HepG2 (cell line): ENCODE data around the gene PCSK6. TPM values are rescaled to one million over a fixed set of nuclear protein-coding genes. Genes with fewer than 3 reads are reported as not detected.
A peak's percentile ranks its signal among the peaks of the same experiment; 100 is the strongest.

Experiments
- ATM ChIP-seq: fragments of 450-650 bp; IDR thresholded peaks from 2 replicates; pipeline ENCODE4 v1.7.1; 2017; ENCODE audit warnings: mild to moderate bottlenecking, borderline replicate concordance
- CAMTA2 ChIP-seq: sonication (generic); formaldehyde crosslinking; IDR thresholded peaks from 2 replicates; pipeline ENCODE4 v1.4.0; 2020; ENCODE audit warnings: mild to moderate bottlenecking, missing genetic modification reagents, borderline replicate concordance
- HOXA3 ChIP-seq: sonication (generic); formaldehyde crosslinking; IDR thresholded peaks from 2 replicates; pipeline ENCODE4 v1.5.0; 2020; ENCODE audit warnings: missing genetic modification reagents
- KDM1A ChIP-seq: IDR thresholded peaks from 2 replicates; pipeline ENCODE4 v1.6.1; 2016; ENCODE audit warnings: missing compliant biosample characterization
- MEF2D ChIP-seq: sonication (generic); formaldehyde crosslinking; IDR thresholded peaks from 2 replicates; pipeline ENCODE4 v1.5.1; 2020; ENCODE audit warnings: mild to moderate bottlenecking, missing genetic modification reagents
- POLR2AphosphoS5 ChIP-seq: IDR thresholded peaks from 2 replicates; pipeline ENCODE4 v1.6.1; 2012; ENCODE audit warnings: low read depth, low read length
- SMYD3 ChIP-seq: sonication (generic); formaldehyde crosslinking; IDR thresholded peaks from 2 replicates; pipeline ENCODE4 v1.8.1; 2023; ENCODE audit warnings: mild to moderate bottlenecking, missing genetic modification reagents
- TP53 ChIP-seq: sonication (generic); formaldehyde crosslinking; conservative IDR thresholded peaks from 2 replicates; pipeline ENCODE4 v1.4.0; 2020; ENCODE audit warnings: missing genetic modification reagents
- ZFP41 ChIP-seq: sonication (generic); formaldehyde crosslinking; IDR thresholded peaks from 2 replicates; pipeline ENCODE4 v1.4.0; 2020; ENCODE audit warnings: mild to moderate bottlenecking, missing genetic modification reagents, borderline replicate concordance
- ZNF367 ChIP-seq: sonication (generic); formaldehyde crosslinking; IDR thresholded peaks from 2 replicates; pipeline ENCODE4 v1.4.0; 2020; ENCODE audit warnings: missing genetic modification reagents, borderline replicate concordance
- ZNF484 ChIP-seq: sonication (generic); formaldehyde crosslinking; IDR thresholded peaks from 2 replicates; pipeline ENCODE4 v1.5.1; 2020; ENCODE audit warnings: mild to moderate bottlenecking, low read depth, missing genetic modification reagents, borderline replicate concordance
- ZNF552 ChIP-seq: sonication (generic); formaldehyde crosslinking; IDR thresholded peaks from 2 replicates; pipeline ENCODE4 v1.9.0; 2022; ENCODE audit warnings: missing genetic modification reagents, mild to moderate bottlenecking, borderline replicate concordance
- ZNF589 ChIP-seq: sonication (generic); formaldehyde crosslinking; conservative IDR thresholded peaks from 2 replicates; pipeline ENCODE4 v1.8.0; 2022; ENCODE audit warnings: mild to moderate bottlenecking, moderate library complexity, missing genetic modification reagents
- ZSCAN20 ChIP-seq: sonication (generic); formaldehyde crosslinking; IDR thresholded peaks from 2 replicates; pipeline ENCODE4 v1.4.0; 2020; ENCODE audit warnings: missing genetic modification reagents, mild to moderate bottlenecking, borderline replicate concordance
- polyA plus RNA-seq, 8 experiments: library from polyadenylated mRNA; depleted of rRNA in 3 of 8; stranded (reverse) in 7 of 8; unstranded in 1 of 8; fragments of >200 nt; fragmentation: Illumina TruSeq in 4 of 8; extraction: Trizol in 4 of 8; gene quantifications; 2 replicates each; pipeline versions ENCODE4 v1.2.1 to v1.2.3, GENCODE V29; 2011 to 2016; ENCODE audit warnings: low read depth in 4 of 8, missing spikeins in 1 of 8, mixed read lengths in 1 of 8; ENCODE audit not compliant: insufficient read depth in 1 of 8
- total RNA-seq, 5 experiments: library from RNA; depleted of rRNA; stranded (reverse); fragments of >200 nt; fragmentation: Illumina TruSeq; extraction: Trizol; gene quantifications; 2 replicates each; pipeline ENCODE4 v1.2.3, GENCODE V29; 2016; ENCODE audit warnings: low read depth in 1 of 5
- TF ChIP-seq, protein P1 (sequence below): sonication (generic); formaldehyde crosslinking; conservative IDR thresholded peaks from 2 replicates; pipeline ENCODE4 v1.4.0; 2020; ENCODE audit warnings: missing genetic modification reagents
- TF ChIP-seq, protein P2 (sequence below): IDR thresholded peaks from 2 replicates; pipeline ENCODE4 v1.6.1; 2018; ENCODE audit warnings: missing genetic modification reagents
- TF ChIP-seq, protein P3 (sequence below): sonication (generic); formaldehyde crosslinking; IDR thresholded peaks from 2 replicates; pipeline ENCODE4 v1.4.0; 2020; ENCODE audit warnings: missing genetic modification reagents, borderline replicate concordance
- TF ChIP-seq, protein P4 (sequence below): sonication (generic); formaldehyde crosslinking; IDR thresholded peaks from 2 replicates; pipeline ENCODE4 v1.4.0; 2020; ENCODE audit warnings: missing genetic modification reagents
- TF ChIP-seq, protein P5 (sequence below): sonication (generic); formaldehyde crosslinking; IDR thresholded peaks from 2 replicates; pipeline ENCODE4 v1.5.0; 2020; ENCODE audit warnings: mild to moderate bottlenecking, missing genetic modification reagents, borderline replicate concordance

The PCSK6 gene
- total and polyA plus RNA-seq, 2 of the 13 experiments (the other 11 are each of a cell fraction or from before 2014, with no cell fraction given): 56.5 to 155 TPM

DNA sequence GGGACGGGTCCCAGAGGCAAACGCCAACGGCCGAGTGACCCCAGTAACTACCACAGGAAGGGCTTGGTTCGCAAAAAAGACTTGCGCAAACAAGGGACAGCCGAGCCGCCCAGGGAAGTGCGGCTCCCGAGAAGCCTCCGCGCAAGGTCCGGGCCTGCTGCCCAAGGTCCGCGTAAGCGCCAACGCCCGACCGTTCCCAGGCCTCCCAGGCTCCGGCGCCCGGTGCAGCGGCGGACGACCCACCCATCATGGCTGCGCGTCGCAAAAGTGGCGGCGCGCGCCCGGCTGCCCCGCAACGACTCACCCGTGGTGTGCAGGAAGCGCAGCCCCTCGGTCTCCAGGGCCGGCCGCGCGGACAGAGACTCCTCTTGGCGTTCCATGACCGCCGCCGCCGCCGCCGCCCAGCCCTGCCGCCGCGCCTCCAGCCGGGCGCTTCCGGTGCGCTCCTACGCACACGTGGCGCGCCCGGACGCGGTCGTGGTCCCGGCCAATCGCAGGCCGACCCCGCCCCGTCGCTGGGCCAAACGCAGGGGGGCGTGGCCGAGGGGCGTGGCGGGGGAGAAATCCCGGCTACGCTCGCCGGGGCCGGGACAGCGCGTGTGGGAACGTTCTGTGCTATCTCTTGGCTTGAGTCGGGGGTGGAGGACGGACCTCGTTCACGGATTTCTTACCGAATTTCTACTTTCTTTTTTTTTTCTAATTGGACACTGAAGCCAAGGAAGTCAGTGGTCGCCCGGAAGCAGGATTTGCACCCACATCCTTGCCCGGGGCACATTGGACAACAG is 212.3 kb downstream of the PCSK6 start, which contains the start of gene SELENOS (continued):
- TF ChIP-seq, protein P1, sequence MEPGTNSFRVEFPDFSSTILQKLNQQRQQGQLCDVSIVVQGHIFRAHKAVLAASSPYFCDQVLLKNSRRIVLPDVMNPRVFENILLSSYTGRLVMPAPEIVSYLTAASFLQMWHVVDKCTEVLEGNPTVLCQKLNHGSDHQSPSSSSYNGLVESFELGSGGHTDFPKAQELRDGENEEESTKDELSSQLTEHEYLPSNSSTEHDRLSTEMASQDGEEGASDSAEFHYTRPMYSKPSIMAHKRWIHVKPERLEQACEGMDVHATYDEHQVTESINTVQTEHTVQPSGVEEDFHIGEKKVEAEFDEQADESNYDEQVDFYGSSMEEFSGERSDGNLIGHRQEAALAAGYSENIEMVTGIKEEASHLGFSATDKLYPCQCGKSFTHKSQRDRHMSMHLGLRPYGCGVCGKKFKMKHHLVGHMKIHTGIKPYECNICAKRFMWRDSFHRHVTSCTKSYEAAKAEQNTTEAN (CRISPR knock-in tag): 0 out of 2 replicates have a peak, but pooled peaks have one; percentile 28
- TF ChIP-seq ZNF552 (CRISPR knock-in tag) (no peak), ZNF367 (CRISPR knock-in tag) (peak; percentile 16; the same call in 1 of the 2 replicates), MEF2D (CRISPR knock-in tag) (no peak), ZSCAN20 (CRISPR knock-in tag) (peak; percentile 89), ZNF484 (no peak), HOXA3 (CRISPR knock-in tag) (peak; percentile 93), ZNF589 (no peak), KDM1A (CRISPR knock-in tag) (no peak), TP53 (CRISPR knock-in tag) (no peak), ZFP41 (CRISPR knock-in tag) (no peak), CAMTA2 (CRISPR knock-in tag) (no peak), POLR2AphosphoS5 (no peak), ATM (no peak), SMYD3 (no peak)
- TF ChIP-seq, protein P2, sequence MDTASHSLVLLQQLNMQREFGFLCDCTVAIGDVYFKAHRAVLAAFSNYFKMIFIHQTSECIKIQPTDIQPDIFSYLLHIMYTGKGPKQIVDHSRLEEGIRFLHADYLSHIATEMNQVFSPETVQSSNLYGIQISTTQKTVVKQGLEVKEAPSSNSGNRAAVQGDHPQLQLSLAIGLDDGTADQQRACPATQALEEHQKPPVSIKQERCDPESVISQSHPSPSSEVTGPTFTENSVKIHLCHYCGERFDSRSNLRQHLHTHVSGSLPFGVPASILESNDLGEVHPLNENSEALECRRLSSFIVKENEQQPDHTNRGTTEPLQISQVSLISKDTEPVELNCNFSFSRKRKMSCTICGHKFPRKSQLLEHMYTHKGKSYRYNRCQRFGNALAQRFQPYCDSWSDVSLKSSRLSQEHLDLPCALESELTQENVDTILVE (CRISPR knock-in tag): no peak; the same call in 1 of the 2 replicates
- TF ChIP-seq, protein P3, sequence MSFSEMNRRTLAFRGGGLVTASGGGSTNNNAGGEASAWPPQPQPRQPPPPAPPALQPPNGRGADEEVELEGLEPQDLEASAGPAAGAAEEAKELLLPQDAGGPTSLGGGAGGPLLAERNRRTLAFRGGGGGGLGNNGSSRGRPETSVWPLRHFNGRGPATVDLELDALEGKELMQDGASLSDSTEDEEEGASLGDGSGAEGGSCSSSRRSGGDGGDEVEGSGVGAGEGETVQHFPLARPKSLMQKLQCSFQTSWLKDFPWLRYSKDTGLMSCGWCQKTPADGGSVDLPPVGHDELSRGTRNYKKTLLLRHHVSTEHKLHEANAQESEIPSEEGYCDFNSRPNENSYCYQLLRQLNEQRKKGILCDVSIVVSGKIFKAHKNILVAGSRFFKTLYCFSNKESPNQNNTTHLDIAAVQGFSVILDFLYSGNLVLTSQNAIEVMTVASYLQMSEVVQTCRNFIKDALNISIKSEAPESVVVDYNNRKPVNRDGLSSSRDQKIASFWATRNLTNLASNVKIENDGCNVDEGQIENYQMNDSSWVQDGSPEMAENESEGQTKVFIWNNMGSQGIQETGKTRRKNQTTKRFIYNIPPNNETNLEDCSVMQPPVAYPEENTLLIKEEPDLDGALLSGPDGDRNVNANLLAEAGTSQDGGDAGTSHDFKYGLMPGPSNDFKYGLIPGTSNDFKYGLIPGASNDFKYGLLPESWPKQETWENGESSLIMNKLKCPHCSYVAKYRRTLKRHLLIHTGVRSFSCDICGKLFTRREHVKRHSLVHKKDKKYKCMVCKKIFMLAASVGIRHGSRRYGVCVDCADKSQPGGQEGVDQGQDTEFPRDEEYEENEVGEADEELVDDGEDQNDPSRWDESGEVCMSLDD (CRISPR knock-in tag): 0 out of 2 replicates have a peak, but pooled peaks have one; percentile 50
- TF ChIP-seq, protein P4, sequence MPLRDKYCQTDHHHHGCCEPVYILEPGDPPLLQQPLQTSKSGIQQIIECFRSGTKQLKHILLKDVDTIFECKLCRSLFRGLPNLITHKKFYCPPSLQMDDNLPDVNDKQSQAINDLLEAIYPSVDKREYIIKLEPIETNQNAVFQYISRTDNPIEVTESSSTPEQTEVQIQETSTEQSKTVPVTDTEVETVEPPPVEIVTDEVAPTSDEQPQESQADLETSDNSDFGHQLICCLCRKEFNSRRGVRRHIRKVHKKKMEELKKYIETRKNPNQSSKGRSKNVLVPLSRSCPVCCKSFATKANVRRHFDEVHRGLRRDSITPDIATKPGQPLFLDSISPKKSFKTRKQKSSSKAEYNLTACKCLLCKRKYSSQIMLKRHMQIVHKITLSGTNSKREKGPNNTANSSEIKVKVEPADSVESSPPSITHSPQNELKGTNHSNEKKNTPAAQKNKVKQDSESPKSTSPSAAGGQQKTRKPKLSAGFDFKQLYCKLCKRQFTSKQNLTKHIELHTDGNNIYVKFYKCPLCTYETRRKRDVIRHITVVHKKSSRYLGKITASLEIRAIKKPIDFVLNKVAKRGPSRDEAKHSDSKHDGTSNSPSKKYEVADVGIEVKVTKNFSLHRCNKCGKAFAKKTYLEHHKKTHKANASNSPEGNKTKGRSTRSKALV (CRISPR knock-in tag): 0 out of 2 replicates have a peak, but pooled peaks have one; percentile 70
- TF ChIP-seq, protein P5, sequence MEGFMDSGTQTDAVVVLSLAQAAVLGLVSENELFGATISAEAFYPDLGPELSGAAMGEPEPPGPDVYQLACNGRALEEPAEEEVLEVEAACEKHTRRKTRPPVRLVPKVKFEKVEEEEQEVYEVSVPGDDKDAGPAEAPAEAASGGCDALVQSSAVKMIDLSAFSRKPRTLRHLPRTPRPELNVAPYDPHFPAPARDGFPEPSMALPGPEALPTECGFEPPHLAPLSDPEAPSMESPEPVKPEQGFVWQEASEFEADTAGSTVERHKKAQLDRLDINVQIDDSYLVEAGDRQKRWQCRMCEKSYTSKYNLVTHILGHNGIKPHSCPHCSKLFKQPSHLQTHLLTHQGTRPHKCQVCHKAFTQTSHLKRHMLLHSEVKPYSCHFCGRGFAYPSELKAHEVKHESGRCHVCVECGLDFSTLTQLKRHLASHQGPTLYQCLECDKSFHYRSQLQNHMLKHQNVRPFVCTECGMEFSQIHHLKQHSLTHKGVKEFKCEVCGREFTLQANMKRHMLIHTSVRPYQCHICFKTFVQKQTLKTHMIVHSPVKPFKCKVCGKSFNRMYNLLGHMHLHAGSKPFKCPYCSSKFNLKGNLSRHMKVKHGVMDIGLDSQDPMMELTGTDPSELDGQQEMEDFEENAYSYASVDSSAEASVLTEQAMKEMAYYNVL (CRISPR knock-in tag): no peak
